22Rv1 (cell line): ENCODE results near the gene FBRSL1.

Experiments used
- H3K27ac ChIP-seq: fragments of 450-650 bp; 2 replicates; pipeline ENCODE4 v1.5.1; 2017
- ZFX ChIP-seq: fragments of 450-650 bp; IDR thresholded peaks from 2 replicates; pipeline ENCODE4 v1.6.1; 2017; ENCODE audit warnings: antibody characterized with exemption, borderline replicate concordance
- TF ChIP-seq, protein P1 (sequence below): fragments of 450-650 bp; IDR thresholded peaks from 2 replicates; pipeline ENCODE4 v1.5.1; 2017; ENCODE audit warnings: mild to moderate bottlenecking

The FBRSL1 gene

DNA sequence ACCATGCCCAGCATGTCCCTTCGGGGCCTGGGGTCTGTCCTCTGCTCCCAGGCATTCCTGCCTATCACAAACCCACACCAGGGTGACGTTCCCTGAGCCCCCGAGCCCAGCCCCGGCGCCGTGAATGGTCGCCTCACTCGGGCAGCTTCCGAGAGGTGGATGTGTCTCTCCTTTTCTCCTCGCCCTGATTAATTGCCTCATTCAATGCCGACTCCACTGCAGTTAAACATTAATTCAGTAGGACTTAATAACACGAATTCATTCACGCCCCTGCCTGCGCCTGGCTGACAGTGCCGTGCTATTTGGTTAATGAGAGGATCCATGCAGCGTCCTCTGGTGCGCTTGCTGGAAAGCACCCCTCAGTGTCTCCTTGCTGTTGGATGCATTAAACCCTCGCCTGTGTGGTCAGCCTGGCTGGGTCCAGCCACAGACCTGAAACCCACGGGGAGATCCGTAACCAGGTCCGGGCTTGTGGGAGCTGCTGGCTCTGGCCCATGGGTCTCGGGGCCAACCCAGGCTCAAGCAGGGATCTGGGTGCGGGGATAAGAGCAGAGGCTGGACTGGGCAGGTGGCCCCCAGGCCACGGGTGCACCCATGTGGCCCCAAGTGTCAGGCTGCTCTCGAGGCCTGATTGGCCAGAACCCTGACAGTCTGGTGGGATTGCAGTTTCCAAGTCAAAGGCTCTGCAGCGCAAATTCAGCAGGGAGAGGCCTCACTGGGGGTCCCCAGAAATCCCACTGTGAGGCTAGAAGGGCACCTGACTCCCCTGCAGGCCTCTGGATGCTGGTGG lies 55.4 kb downstream of the FBRSL1 start:
- TF ChIP-seq, protein P1, sequence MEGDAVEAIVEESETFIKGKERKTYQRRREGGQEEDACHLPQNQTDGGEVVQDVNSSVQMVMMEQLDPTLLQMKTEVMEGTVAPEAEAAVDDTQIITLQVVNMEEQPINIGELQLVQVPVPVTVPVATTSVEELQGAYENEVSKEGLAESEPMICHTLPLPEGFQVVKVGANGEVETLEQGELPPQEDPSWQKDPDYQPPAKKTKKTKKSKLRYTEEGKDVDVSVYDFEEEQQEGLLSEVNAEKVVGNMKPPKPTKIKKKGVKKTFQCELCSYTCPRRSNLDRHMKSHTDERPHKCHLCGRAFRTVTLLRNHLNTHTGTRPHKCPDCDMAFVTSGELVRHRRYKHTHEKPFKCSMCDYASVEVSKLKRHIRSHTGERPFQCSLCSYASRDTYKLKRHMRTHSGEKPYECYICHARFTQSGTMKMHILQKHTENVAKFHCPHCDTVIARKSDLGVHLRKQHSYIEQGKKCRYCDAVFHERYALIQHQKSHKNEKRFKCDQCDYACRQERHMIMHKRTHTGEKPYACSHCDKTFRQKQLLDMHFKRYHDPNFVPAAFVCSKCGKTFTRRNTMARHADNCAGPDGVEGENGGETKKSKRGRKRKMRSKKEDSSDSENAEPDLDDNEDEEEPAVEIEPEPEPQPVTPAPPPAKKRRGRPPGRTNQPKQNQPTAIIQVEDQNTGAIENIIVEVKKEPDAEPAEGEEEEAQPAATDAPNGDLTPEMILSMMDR: no peak
- H3K27ac ChIP-seq: no peak overlapping the region

- TF ChIP-seq, protein P1: no peak
- no peak for TF ChIP-seq ZFX
- H3K27ac ChIP-seq: no peak overlapping the region
Measured at GRCh38 chr12:132545955-132546354, 56.0 kb downstream of the FBRSL1 start.

- TF ChIP-seq, protein P1: no peak
- no peak for TF ChIP-seq ZFX
- no peak overlapping the region for H3K27ac ChIP-seq
Measured at GRCh38 chr12:132546647-132547046, 56.7 kb downstream of the FBRSL1 start.

- TF ChIP-seq ZFX: no peak
- TF ChIP-seq, protein P1: no peak
- no peak overlapping the region for H3K27ac ChIP-seq
Measured at GRCh38 chr12:132547205-132547740, 57.3 kb downstream of the FBRSL1 start.

DNA sequence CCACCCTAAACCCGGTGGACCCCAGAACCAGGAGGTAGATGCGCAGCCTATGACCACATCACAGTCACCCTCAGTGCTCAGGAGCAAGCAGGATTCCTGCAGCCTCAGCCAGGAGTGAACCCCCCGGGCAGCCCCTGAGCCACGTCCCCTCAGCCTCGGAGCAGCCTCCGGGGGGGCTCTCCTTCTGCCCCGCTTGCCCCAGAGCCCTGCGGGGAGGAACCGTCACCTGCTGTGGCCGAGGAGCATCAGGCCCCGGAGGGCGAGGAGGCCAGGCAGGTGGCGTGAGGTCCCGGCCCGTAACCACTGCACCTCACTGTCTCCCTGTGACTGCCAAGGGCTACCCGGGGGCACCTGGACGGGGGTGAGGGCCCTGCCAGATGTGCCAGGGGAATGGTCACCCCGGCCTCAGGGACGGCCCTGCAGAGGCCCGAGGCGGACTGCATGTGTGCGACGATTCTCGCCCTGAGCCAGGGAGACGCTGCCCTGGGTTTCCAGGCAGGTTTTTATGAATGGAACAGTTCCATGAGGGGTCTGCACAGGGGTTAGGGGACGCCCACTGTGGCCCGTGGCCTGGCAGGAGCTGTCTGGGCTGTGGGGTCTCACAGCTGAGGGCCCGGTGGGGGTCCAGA lies 58.6 kb downstream of the FBRSL1 start:
- no peak overlapping the region for H3K27ac ChIP-seq
- no peak for TF ChIP-seq ZFX
- TF ChIP-seq, protein P1: no peak

DNA sequence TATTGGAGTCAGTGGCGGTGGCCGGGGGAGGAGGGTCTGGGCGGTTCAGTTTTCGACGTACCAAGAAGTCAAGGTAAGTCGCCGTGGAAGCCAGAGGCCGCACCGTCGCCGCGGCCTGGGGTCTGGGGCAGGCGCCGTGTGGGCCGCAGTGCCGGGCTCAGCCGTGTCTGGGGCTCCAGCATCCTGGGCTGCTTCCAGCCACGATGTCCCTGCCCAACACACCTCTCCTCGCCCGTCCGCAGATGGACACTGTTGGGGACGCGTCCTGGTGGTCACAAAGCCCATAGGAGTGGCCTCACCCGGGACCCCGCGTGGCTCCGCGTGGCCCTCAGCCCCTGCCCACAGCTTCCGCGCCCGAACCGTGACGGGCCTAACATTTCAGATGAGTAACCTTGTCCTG lies 59.1 kb downstream of the FBRSL1 start:
- no peak for TF ChIP-seq ZFX
- TF ChIP-seq, protein P1: no peak
- no peak overlapping the region for H3K27ac ChIP-seq
